MCF 10A (cell line): Measurements from ENCODE around the gene NWD2. TPM values are rescaled to one million over a fixed set of nuclear protein-coding genes. Genes with fewer than 3 reads are reported as not detected.
"Not testable (repeated sequence)": the region's sequence is repeated elsewhere in the genome, so short reads cannot be mapped to it uniquely, and the experiment has no call there.

Experiments used
- BruUV-seq: library from RNA; stranded (reverse); fragments of 400-500 nt; replicated peaks from 2 replicates; lab custom pipeline; 2021; lab: Mats Ljungman, UMichigan
- CTCF ChIA-PET: fragments of 300-600 bp; sonication (Branson Sonifier 250); formaldehyde crosslinking; extraction: SDS; loops from one replicate; lab custom pipeline; 2021; ENCODE audit warnings: antibody characterized with exemption, inconsistent platforms; lab: Yijun Ruan, JAX
- POLR2A ChIA-PET: fragments of 300-600, 350-650 bp; sonication (Branson Sonifier 250); formaldehyde crosslinking; extraction: SDS; loops from one replicate; lab custom pipeline; 2020; ENCODE audit warnings: antibody characterized with exemption, inconsistent platforms; lab: Yijun Ruan, JAX
- DNase-seq: peaks from one replicate; pipeline ENCODE4 v3.0.0-alpha.2; 2018; ENCODE audit not compliant: unreplicated experiment
- H3K27ac Mint-ChIP-seq: one replicate; pipeline ENCODE4 v1.8.0; 2022; ENCODE audit warnings: mild to moderate bottlenecking, low read depth, mixed read lengths; ENCODE audit not compliant: unreplicated experiment
- H3K27me3 Mint-ChIP-seq: one replicate; pipeline ENCODE4 v1.8.0; 2022; ENCODE audit warnings: mixed read lengths; ENCODE audit not compliant: insufficient read depth, unreplicated experiment
- H3K36me3 Mint-ChIP-seq: one replicate; pipeline ENCODE4 v1.8.0; 2022; ENCODE audit warnings: mild to moderate bottlenecking, moderate library complexity, mixed read lengths; ENCODE audit not compliant: insufficient read depth, unreplicated experiment
- H3K4me1 Mint-ChIP-seq: one replicate; pipeline ENCODE4 v1.8.0; 2022; ENCODE audit warnings: mixed read lengths; ENCODE audit not compliant: insufficient read depth, unreplicated experiment
- H3K4me3 Mint-ChIP-seq: one replicate; pipeline ENCODE4 v1.8.0; 2022; ENCODE audit warnings: mild to moderate bottlenecking, moderate library complexity, mixed read lengths; ENCODE audit not compliant: unreplicated experiment
- H3K9me3 Mint-ChIP-seq: one replicate; pipeline ENCODE4 v1.8.0; 2022; ENCODE audit warnings: mixed read lengths; ENCODE audit not compliant: unreplicated experiment
- CTCF ChIP-seq: fragments of 200-600 bp; IDR thresholded peaks from one replicate; pipeline ENCODE4 v1.8.0; 2022; ENCODE audit warnings: antibody characterized with exemption, mild to moderate bottlenecking; ENCODE audit not compliant: unreplicated experiment
- intact Hi-C: fragments of 100-400 bp; cut with micrococcal nuclease; formaldehyde crosslinking; loops from 2 replicates; pipeline ENCODE4 v1.14.1; 2022
- microRNA-seq: library from miRNA; unstranded; fragments of <30 nt; microRNA quantifications from one replicate; pipeline ENCODE4 v1.2.0, GENCODE V29; 2022
- total RNA-seq: library from RNA; stranded (reverse); gene quantifications from 2 replicates; pipeline ENCODE4 v1.2.3, GENCODE V29; 2022

The NWD2 gene
- total RNA-seq, 1 experiment from 2014 or later: not detected

GRCh38 chr4:37490391-37491347 lies 246.1 kb downstream of the NWD2 start:
- ChIA-PET POLR2A (no interaction called here), CTCF (no interaction called here)
- intact Hi-C loops: no loop called here
- no peaks in the 10 kb centered on the region for H3K27me3 Mint-ChIP-seq
- no peak overlapping the region for H3K27ac Mint-ChIP-seq
- H3K9me3 Mint-ChIP-seq: no peaks in the 10 kb centered on the region
- H3K4me3 Mint-ChIP-seq: no peak overlapping the region
- H3K36me3 Mint-ChIP-seq: no peaks in the 10 kb centered on the region
- no peak for TF ChIP-seq CTCF
- no peaks in the 10 kb centered on the region for H3K4me1 Mint-ChIP-seq
- no peak for DNase-seq
- BruUV-seq: no TSS peak

- intact Hi-C loops, H3K4me3 Mint-ChIP-seq, H3K27ac Mint-ChIP-seq, BruUV-seq, CTCF ChIA-PET, POLR2A ChIA-PET, H3K9me3 Mint-ChIP-seq, H3K36me3 Mint-ChIP-seq, H3K27me3 Mint-ChIP-seq, DNase-seq, H3K4me1 Mint-ChIP-seq: not testable (repeated sequence)
These were observed 250.8 kb downstream of the NWD2 start for GRCh38 chr4:37495353-37495752.

Small RNA genes lying within 50 kb of the gene (microRNA-seq; reads per million reads assigned to microRNA genes)
- gene MIR4801: not detected
